Ovary (tissue), 9 donors: ENCODE data around the gene CPA1. TPM values are rescaled to one million over a fixed set of nuclear protein-coding genes. Genes with fewer than 3 reads are reported as not detected.

Source experiments
- DNase-seq, 5 donors: peaks; one replicate each; pipeline ENCODE4 v3.0.0-alpha.2; 2019 to 2020
- H3K27ac ChIP-seq, 2 donors: fragments of 200-600 bp; one replicate each; pipeline versions ENCODE4 v1.5.1 to v1.8.0; 2019 to 2022
- H3K27me3 ChIP-seq: fragments of 200-600 bp; one replicate; pipeline ENCODE4 v1.8.0; 2022
- H3K36me3 ChIP-seq: fragments of 200-600 bp; sonication (generic); one replicate; pipeline ENCODE4 v1.5.1; 2019
- H3K4me1 ChIP-seq: one replicate; pipeline ENCODE4 v1.8.1; 2013; ENCODE audit warnings: mild to moderate bottlenecking, moderate library complexity; ENCODE audit not compliant: insufficient read depth
- H3K4me3 ChIP-seq: fragments of 200-600 bp; sonication (generic); one replicate; pipeline ENCODE4 v1.5.1; 2017
- H3K9me3 ChIP-seq, 2 donors: fragments of 200-600 bp in 1 of 2; sonication (generic) in 1 of 2; one replicate each; pipeline versions ENCODE4 v1.5.1 to v1.8.1; 2013 to 2019; ENCODE audit warnings: mild to moderate bottlenecking in 1 of 2, moderate library complexity in 1 of 2
- EP300 ChIP-seq: sonication (generic); formaldehyde crosslinking; IDR thresholded peaks from one replicate; pipeline ENCODE4 v1.6.1; 2017; ENCODE audit warnings: antibody characterized with exemption
- POLR2A ChIP-seq: fragments of 450-650 bp; IDR thresholded peaks from one replicate; pipeline ENCODE4 v1.6.1; 2017; ENCODE audit warnings: antibody characterized with exemption, mild to moderate bottlenecking, moderate library complexity
- WGBS, 3 donors: extraction: QIAGEN DNeasy Blood & Tissue Kit in 1 of 3; methylation state at CpG; one replicate each; pipeline versions ENCODE4 v1.1.5 to v1.1.7; 2013 to 2017; 5-methylcytosine and 5-hydroxymethylcytosine counted together
- intact Hi-C, 4 donors: fragments of 100-400 bp; cut with DNase I; formaldehyde crosslinking; loops; one replicate each; pipeline versions ENCODE4 v1.11.0 to v1.15.1; 2022 to 2023
- polyA plus RNA-seq, 2 donors: library from polyadenylated mRNA; stranded (reverse); fragments of 200-250 nt in 1 of 2; fragments of 350-450 nt in 1 of 2; fragmentation: Illumina TruSeq in 1 of 2; extraction: RNeasy Lipid Tissue Mini Kit (QIAGEN cat#74804) in 1 of 2; gene quantifications; one replicate each; pipeline ENCODE4 v1.2.3, GENCODE V29; 2013 to 2014
- total RNA-seq, 7 donors: library from RNA; depleted of rRNA in 2 of 7; stranded (reverse); fragments of >200 nt in 2 of 7; fragmentation: NEBNext Ultra II Directional in 3 of 7; extraction: Animal tissue kit (Norgen Biotek cat#: 25700) in 3 of 7; gene quantifications; one replicate each; pipeline versions ENCODE4 v1.1.0 to v1.2.4, GENCODE V29; 2016 to 2023
- TF ChIP-seq, protein P1 (sequence below), 3 donors: fragments of 450-650 bp in 2 of 3; fragments of 200-600 bp in 1 of 3; IDR thresholded peaks; one replicate each; pipeline versions ENCODE4 v1.5.1 to v1.8.0; 2016 to 2022; ENCODE audit warnings: antibody characterized with exemption in 3 of 3, mild to moderate bottlenecking in 1 of 3
- donor health status: DM: no; HTN: no; CAD: no; lungs with moderate emphysema.
- donor health status: DM: no; HTN: no; CAD: no.
- donor health status: Bipolar disorder and iron deficiency.
- donor health status: DM: yes; HTN: yes; CAD: no.
- donor health status: DM: no; HTN: no; CAD: no.
- donor health status: DM: yes; HTN: yes; CAD: no.

CPA1 gene
- total and polyA plus RNA-seq, 9 donors = 0.31 to 32.4 (median 1.9) TPM; not detected in 2

DNA sequence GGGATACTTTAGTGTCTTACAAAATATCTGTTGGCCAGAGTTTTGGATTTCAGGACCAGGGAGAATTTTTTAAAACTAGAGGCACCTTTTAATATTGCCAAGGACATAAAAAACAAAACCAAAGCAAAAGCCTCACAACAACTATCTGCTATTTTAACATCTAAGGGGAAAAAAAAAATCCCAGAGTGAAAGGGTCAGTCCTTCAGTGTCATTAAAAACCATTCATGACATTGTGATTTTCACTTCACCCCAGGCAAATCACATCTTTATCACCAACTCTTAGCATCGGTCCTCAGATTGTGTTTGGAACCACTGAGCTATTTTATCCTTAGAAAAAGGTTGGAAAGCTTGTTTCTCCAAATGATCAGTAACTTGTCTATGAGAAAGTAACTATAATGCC is 49.8 kb downstream of the CPA1 start:
- Histone ChIP-seq H3K27me3 (no peaks in the 10 kb centered on the region), H3K4me3 (no peak overlapping the region), H3K36me3 (no peaks in the 10 kb centered on the region), H3K4me1 (peaks cover 6% of the 10 kb centered on the region), H3K9me3 (no peaks in the 10 kb centered on the region), H3K27ac (peak overlapping the region in 1 of 2 donors; percentile 31)
- TF ChIP-seq POLR2A = no peak
- TF ChIP-seq, protein P1, sequence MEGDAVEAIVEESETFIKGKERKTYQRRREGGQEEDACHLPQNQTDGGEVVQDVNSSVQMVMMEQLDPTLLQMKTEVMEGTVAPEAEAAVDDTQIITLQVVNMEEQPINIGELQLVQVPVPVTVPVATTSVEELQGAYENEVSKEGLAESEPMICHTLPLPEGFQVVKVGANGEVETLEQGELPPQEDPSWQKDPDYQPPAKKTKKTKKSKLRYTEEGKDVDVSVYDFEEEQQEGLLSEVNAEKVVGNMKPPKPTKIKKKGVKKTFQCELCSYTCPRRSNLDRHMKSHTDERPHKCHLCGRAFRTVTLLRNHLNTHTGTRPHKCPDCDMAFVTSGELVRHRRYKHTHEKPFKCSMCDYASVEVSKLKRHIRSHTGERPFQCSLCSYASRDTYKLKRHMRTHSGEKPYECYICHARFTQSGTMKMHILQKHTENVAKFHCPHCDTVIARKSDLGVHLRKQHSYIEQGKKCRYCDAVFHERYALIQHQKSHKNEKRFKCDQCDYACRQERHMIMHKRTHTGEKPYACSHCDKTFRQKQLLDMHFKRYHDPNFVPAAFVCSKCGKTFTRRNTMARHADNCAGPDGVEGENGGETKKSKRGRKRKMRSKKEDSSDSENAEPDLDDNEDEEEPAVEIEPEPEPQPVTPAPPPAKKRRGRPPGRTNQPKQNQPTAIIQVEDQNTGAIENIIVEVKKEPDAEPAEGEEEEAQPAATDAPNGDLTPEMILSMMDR (IDR thresholded peaks at IDR 0.05) = no peak
- DNase-seq = no peak
- WGBS, 3 donors = 3 to 10% (median 7%) methylated on average over 1 of the region's 1 CpG
- intact Hi-C loops = no loop called here

DNA sequence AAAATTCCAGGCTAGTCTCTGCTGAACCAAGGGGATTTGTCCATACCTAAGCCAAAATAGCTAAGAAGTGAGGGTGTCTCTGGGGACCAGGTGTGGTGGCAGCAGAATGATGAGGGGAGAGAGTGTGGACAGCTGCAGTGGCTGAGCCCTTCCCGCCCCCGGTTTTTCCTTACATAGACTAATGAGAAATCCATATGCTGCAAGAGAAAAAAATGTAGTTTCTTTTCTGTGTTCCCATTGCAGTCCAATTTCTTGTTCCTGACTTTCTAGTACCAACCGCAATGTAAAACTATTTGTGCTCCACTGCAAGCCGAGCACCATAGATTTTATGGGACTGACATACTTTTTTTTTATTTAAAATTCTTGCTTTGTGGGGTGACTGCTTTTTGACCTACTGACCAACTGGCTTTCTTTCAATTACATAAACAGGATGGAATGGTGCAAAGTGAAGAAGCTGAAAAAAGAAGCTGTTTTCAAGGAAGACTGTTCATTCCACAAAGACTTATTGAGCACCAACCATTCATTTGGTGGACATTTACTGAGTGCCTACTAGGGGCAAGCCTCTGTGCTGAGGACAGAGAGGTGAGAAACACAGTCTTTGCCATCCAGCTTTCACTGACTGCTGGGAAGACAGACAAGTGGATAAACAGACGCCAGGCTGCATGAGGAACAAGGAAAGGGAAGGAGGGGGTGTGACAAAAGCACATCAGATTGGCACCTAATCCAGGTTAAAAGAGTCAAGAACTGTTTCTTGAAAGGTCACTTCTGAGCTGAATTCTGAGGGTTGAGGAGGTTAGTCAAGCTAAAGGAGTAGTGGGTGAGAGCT is 50.8 kb downstream of the CPA1 start:
- TF ChIP-seq POLR2A = no peak
- TF ChIP-seq, protein P1 (IDR thresholded peaks at IDR 0.05) = no peak
- TF ChIP-seq EP300 = no peak
- peaks cover 6% of the 10 kb centered on the region for H3K4me1 ChIP-seq
- H3K9me3 ChIP-seq = no peaks in the 10 kb centered on the region
- no peak for DNase-seq
- no peaks in the 10 kb centered on the region for H3K36me3 ChIP-seq
- H3K4me3 ChIP-seq = peak overlapping the region; percentile 16
- WGBS, 3 donors = 14 to 20% (median 18%) methylated on average over 5 of the region's 5 CpGs
- intact Hi-C loops = no loop called here
- H3K27ac ChIP-seq = no peak overlapping the region
- no peaks in the 10 kb centered on the region for H3K27me3 ChIP-seq

DNA sequence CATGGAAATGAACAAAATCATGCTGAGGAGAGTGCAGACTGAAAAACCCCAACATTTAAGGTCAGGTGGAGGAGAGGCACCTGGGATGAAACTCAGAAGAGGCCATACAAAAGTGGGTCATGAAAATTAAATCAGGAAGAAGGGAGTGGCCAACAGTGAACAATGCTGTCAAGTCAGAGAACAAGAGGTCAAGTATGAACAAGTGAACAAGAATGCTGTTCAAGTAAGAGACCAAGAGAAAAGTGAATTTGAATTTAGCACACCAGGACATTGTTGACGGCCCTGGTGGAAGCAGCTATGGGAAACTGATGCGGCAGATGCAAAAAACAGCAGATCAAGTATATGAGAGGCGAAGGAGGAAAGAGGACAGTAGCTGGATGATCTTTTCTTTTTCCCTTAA is 52.6 kb downstream of the CPA1 start:
- DNase-seq = no peak
- intact Hi-C loops = no loop called here
- Histone ChIP-seq H3K4me3 (no peak overlapping the region), H3K4me1 (peaks cover 6% of the 10 kb centered on the region), H3K27ac (no peak overlapping the region), H3K36me3 (no peaks in the 10 kb centered on the region), H3K27me3 (no peaks in the 10 kb centered on the region), H3K9me3 (no peaks in the 10 kb centered on the region)
- TF ChIP-seq, protein P1 (IDR thresholded peaks at IDR 0.05) = no peak
- TF ChIP-seq POLR2A (no peak), EP300 (no peak)
- WGBS, 3 donors = 62 to 84% (median 71%) methylated on average over 3 of the region's 3 CpGs

DNA sequence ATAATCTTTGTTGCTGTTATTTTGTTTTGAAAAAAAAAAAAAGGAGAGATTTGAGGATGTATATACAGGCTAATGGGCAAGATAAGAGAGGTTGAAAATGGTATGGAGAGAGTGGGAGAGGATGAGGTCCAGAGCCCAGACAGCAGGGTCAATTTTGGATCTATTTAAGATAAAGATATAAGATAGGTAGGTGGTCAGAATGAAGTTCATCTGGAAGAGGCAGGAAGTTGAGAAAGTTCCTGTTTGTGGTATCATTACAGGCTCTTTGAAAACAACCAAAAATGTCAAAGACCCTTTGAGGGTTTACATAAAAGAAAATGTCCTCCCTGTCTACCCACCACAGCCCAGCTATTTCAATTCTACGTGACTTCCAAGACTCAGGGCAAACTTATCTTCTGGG is 53.0 kb downstream of the CPA1 start:
- Histone ChIP-seq H3K36me3 (no peaks in the 10 kb centered on the region), H3K4me3 (no peak overlapping the region), H3K9me3 (no peaks in the 10 kb centered on the region), H3K27me3 (no peaks in the 10 kb centered on the region), H3K27ac (no peak overlapping the region), H3K4me1 (peaks cover 6% of the 10 kb centered on the region)
- WGBS, 3 donors = 92 to 95% (median 92%) methylated on average over 1 of the region's 1 CpG
- no peak for DNase-seq
- intact Hi-C loops = no loop called here
- TF ChIP-seq EP300 = no peak
- TF ChIP-seq, protein P1 (IDR thresholded peaks at IDR 0.05) = no peak
- TF ChIP-seq POLR2A = no peak
